Esophagus muscularis mucosa (tissue), 4 donors: ENCODE measurements around the gene RFX6. TPM values are rescaled to one million over a fixed set of nuclear protein-coding genes. Genes with fewer than 3 reads are reported as not detected.
"Not testable (repeated sequence)": the region's sequence is repeated elsewhere in the genome, so short reads cannot be mapped to it uniquely, and the experiment has no call there.

Experiments used
- DNase-seq: peaks from one replicate; pipeline ENCODE4 v3.0.0-alpha.2; 2017; ENCODE audit errors: extremely low spot score
- H3K27ac ChIP-seq, 4 donors: fragments of 200-600 bp; sonication (generic); replicated peaks in 1 of 4; 1 replicate in 3 of 4; 2 replicates in 1 of 4; pipeline ENCODE4 v1.5.1; 2016 to 2019; ENCODE audit warnings: mild to moderate bottlenecking in 1 of 4
- H3K27me3 ChIP-seq, 4 donors: fragments of 200-600 bp; sonication (generic); one replicate each; pipeline versions ENCODE4 v1.5.1 to v1.6.0; 2016 to 2019
- H3K36me3 ChIP-seq, 4 donors: fragments of 200-600 bp; sonication (generic); one replicate each; pipeline ENCODE4 v1.5.1; 2016 to 2019
- H3K4me1 ChIP-seq, 4 donors: fragments of 200-600 bp; sonication (generic); one replicate each; pipeline ENCODE4 v1.5.1; 2016 to 2019
- H3K4me3 ChIP-seq, 4 donors: fragments of 200-600 bp; sonication (generic); 1 replicate in 2 of 4; 2 replicates in 2 of 4; pipeline ENCODE4 v1.5.1; 2016 to 2019; ENCODE audit warnings: mild to moderate bottlenecking in 4 of 4, moderate library complexity in 1 of 4
- H3K9me3 ChIP-seq, 4 donors: fragments of 200-600 bp; sonication (generic); 1 replicate in 3 of 4; 2 replicates in 1 of 4; pipeline ENCODE4 v1.5.1; 2016 to 2019
- EP300 ChIP-seq: sonication (generic); formaldehyde crosslinking; IDR thresholded peaks from one replicate; pipeline ENCODE4 v1.6.1; 2017; ENCODE audit warnings: antibody characterized with exemption
- POLR2A ChIP-seq: fragments of 450-650 bp; IDR thresholded peaks from one replicate; pipeline ENCODE4 v1.6.1; 2017; ENCODE audit warnings: antibody characterized with exemption, moderate library complexity, mild to moderate bottlenecking, low read depth
- POLR2AphosphoS5 ChIP-seq, 2 donors: sonication (generic); formaldehyde crosslinking; IDR thresholded peaks; one replicate each; pipeline ENCODE4 v1.6.1; 2017; ENCODE audit warnings: antibody characterized with exemption in 2 of 2
- WGBS: methylation state at CpG from one replicate; pipeline ENCODE4 v1.1.5; 2018; 5-methylcytosine and 5-hydroxymethylcytosine counted together
- intact Hi-C: fragments of 100-400 bp; cut with DNase I; formaldehyde crosslinking; loops from one replicate; pipeline ENCODE4 v1.15.1; 2023
- total RNA-seq, 4 donors: library from RNA; depleted of rRNA; stranded (reverse); fragments of >200 nt; gene quantifications; one replicate each; pipeline versions ENCODE4 v1.1.0 to v1.2.1, GENCODE V29; 2016
- TF ChIP-seq, protein P1 (sequence below), 3 experiments: fragments of 200-600 bp in 2 of 3; fragments of 450-650 bp in 1 of 3; sonication (generic) in 2 of 3; IDR thresholded peaks; one replicate each; pipeline ENCODE4 v1.5.1; 2017 to 2019; ENCODE audit warnings: antibody characterized with exemption in 3 of 3, mild to moderate bottlenecking in 2 of 3, moderate library complexity in 1 of 3

The RFX6 gene, protein sequence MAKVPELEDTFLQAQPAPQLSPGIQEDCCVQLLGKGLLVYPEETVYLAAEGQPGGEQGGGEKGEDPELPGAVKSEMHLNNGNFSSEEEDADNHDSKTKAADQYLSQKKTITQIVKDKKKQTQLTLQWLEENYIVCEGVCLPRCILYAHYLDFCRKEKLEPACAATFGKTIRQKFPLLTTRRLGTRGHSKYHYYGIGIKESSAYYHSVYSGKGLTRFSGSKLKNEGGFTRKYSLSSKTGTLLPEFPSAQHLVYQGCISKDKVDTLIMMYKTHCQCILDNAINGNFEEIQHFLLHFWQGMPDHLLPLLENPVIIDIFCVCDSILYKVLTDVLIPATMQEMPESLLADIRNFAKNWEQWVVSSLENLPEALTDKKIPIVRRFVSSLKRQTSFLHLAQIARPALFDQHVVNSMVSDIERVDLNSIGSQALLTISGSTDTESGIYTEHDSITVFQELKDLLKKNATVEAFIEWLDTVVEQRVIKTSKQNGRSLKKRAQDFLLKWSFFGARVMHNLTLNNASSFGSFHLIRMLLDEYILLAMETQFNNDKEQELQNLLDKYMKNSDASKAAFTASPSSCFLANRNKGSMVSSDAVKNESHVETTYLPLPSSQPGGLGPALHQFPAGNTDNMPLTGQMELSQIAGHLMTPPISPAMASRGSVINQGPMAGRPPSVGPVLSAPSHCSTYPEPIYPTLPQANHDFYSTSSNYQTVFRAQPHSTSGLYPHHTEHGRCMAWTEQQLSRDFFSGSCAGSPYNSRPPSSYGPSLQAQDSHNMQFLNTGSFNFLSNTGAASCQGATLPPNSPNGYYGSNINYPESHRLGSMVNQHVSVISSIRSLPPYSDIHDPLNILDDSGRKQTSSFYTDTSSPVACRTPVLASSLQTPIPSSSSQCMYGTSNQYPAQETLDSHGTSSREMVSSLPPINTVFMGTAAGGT
- not detected for total RNA-seq

DNA sequence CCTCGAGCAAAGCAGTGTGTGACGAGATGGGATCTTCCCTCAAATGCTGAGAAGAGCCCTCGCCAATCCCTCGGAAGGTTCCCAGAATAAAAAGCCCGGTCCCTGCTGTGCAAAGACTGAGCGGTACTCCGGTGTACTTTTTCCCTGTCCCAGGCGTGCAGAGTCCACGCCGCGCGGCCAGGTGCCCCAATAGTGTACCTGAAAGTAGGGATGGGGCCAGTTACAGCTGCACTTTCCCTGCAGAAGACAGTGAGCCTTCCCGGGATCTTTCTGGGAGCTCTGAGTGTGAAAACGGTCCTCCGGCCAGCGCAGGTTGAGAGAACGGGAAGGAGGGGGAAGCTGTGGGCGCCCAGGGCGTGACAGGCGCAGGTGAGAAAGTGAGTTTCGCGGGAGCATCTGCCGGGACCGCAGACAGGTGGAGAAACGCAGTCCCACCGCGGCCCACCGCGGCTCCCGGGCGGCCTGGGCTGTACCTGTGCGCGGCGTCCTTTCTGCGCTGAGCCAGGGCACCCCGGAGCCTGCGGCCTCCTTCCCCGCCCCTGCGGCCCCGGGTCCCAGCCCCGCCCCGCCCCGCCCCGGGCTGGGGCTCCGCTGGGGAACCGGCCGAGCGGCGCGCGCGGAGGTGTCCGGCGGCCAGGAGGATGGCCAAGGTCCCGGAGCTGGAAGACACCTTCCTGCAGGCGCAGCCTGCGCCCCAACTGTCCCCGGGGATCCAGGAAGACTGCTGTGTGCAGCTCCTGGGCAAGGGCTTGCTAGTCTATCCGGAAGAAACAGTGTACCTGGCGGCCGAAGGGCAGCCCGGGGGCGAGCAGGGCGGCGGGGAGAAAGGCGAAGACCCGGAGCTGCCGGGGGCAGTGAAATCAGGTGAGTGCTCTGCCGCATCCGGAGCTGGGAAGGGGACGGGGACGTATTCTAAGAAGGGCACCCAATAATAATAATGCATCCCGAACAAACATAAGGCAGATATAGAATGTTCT, at the start of gene RFX6:
TSS of gene RFX6 (plus strand) at position 608 of the 977 bp plus-strand sequence. CDS start at position 642, 34 bp downstream.
- H3K27ac ChIP-seq = no peak within 1 kb of the TSS
- WGBS = 1% methylated on average over 12 of the region's 73 CpGs
- H3K36me3 ChIP-seq = no peaks in the 10 kb centered on the region
- H3K9me3 ChIP-seq = no peaks in the 10 kb centered on the region
- DNase-seq = no peak
- peak within 1 kb of the TSS; percentile 7 to 43 (median 36) for H3K4me3 ChIP-seq
- intact Hi-C loops = no loop called here
- H3K27me3 ChIP-seq = peaks cover 0 to 39% (median 13%) of the 10 kb centered on the region in 4 donors
- TF ChIP-seq, protein P1, sequence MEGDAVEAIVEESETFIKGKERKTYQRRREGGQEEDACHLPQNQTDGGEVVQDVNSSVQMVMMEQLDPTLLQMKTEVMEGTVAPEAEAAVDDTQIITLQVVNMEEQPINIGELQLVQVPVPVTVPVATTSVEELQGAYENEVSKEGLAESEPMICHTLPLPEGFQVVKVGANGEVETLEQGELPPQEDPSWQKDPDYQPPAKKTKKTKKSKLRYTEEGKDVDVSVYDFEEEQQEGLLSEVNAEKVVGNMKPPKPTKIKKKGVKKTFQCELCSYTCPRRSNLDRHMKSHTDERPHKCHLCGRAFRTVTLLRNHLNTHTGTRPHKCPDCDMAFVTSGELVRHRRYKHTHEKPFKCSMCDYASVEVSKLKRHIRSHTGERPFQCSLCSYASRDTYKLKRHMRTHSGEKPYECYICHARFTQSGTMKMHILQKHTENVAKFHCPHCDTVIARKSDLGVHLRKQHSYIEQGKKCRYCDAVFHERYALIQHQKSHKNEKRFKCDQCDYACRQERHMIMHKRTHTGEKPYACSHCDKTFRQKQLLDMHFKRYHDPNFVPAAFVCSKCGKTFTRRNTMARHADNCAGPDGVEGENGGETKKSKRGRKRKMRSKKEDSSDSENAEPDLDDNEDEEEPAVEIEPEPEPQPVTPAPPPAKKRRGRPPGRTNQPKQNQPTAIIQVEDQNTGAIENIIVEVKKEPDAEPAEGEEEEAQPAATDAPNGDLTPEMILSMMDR (IDR thresholded peaks at IDR 0.05) = no peak
- TF ChIP-seq POLR2AphosphoS5 (IDR thresholded peaks at IDR 0.05) (no peak), POLR2A (no peak), EP300 (no peak)
- peaks cover 5 to 16% (median 14%) of the 10 kb centered on the region in 4 donors for H3K4me1 ChIP-seq

DNA sequence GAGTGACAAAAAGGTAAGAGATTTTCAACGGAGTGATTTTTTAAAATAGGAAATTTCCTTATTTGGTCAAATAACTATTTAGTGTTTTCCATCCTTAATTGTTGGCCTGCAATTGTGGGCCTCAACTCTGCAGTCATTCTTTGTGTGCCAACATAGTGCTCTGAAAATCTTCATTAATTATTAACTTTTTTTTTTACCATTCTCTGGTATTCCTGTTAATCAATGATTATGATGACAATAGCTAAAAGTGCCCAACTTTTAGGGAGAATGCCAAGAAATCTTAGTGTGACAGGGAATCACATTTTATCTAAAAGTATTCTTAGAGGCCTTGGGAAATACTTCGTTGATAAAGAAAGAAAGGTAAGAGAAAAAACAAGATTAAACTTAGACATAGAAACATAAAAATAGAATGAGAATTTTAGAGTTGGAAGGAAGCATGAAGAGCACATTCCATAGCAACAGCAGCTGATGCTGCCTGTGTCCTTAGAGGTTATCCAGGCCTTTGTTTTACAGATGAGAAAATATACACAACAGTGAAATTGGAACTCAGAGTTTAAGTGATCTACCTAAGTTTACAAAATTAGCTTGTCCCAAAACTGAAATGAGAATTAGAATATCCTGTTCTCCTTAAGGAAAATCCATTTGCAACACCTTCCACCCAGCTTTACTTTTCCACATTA, 49.3 kb upstream of the RFX6 start:
- Histone ChIP-seq H3K27me3 (no peaks in the 10 kb centered on the region), H3K4me1 (no peaks in the 10 kb centered on the region), H3K4me3 (no peak overlapping the region), H3K36me3 (no peaks in the 10 kb centered on the region), H3K27ac (no peak overlapping the region), H3K9me3 (peaks cover 0 to 8% (median 4%) of the 10 kb centered on the region in 4 donors)
- WGBS = 42% methylated on average over 2 of the region's 2 CpGs
- intact Hi-C loops = no loop called here
- no peak for DNase-seq
- TF ChIP-seq EP300 (no peak), POLR2A (no peak), POLR2AphosphoS5 (IDR thresholded peaks at IDR 0.05) (no peak)
- TF ChIP-seq, protein P1 (IDR thresholded peaks at IDR 0.05) = no peak

DNA sequence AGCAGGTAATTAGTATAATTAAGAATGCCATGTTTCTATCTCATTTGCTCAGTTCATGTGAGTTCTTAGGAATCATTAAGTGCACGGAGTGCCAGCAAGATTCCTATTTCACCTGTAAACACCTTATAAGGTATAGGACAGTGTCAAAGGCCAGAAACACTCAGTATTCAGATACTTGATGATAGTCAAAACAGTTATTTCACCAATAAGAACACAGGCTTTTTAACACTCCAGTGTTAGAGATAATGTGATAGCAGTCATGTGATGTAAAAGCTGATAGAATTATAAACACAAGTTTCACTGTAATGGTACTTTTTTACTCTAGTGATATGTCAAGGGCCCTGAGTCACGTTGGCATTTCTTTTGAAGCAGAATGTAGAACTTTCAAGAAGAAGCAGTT, 48.1 kb upstream of the RFX6 start, which contains the start of gene GPRC6A:
TSS of gene GPRC6A (minus strand) at position 101 of the 400 bp plus-strand sequence. CDS start at position 31, 70 bp downstream.
- no peak within 1 kb of the TSS for H3K27ac ChIP-seq
- 57% methylated on average over 2 of the region's 2 CpGs for WGBS
- intact Hi-C loops = no loop called here
- DNase-seq = no peak
- H3K4me1 ChIP-seq = no peaks in the 10 kb centered on the region
- H3K36me3 ChIP-seq = no peaks in the 10 kb centered on the region
- H3K9me3 ChIP-seq = no peaks in the 10 kb centered on the region
- no peaks in the 10 kb centered on the region for H3K27me3 ChIP-seq
- no peak within 1 kb of the TSS for H3K4me3 ChIP-seq
- TF ChIP-seq POLR2AphosphoS5 (IDR thresholded peaks at IDR 0.05) = no peak
- TF ChIP-seq, protein P1 (IDR thresholded peaks at IDR 0.05) = no peak
- no peak for TF ChIP-seq POLR2A
- TF ChIP-seq EP300 = no peak

DNA sequence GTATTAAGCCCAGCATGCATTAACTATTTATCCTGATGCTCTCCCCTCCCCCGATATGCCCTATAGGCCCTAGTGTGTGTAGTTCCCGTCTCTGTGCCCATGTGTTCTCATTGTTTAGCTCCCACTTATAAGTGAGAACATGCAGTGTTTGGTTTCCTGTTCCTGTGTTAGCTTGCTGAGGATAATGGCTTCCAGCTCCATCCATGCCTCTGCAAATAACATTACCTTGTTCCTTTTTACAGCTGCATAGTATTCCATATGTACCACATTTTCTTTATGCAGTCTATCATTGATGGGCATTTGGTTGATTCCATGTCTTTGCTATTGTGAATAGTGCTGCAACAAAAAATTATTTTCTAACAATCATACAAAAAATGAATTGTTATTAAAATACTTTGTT, 42.5 kb upstream of the RFX6 start:
- intact Hi-C loops, H3K27ac ChIP-seq, H3K36me3 ChIP-seq, H3K27me3 ChIP-seq, H3K4me3 ChIP-seq, H3K4me1 ChIP-seq, H3K9me3 ChIP-seq, DNase-seq: not testable (repeated sequence)
- 94% methylated on average over 2 of the region's 2 CpGs for WGBS
